Subcutaneous abdominal adipose tissue (tissue), 5 donors: ENCODE results near the gene HOXC12.
A peak's percentile ranks its signal among the peaks of the same experiment; 100 is the strongest.

Experiments
- H3K27ac ChIP-seq: one replicate; pipeline ENCODE4 v1.7.0; 2013; ENCODE audit warnings: low read depth, mild to moderate bottlenecking, inconsistent platforms, low read length, moderate library complexity
- H3K27me3 ChIP-seq, 5 donors: one replicate each; pipeline ENCODE4 v1.7.0; 2013; ENCODE audit warnings: low read length in 5 of 5, inconsistent platforms in 1 of 5; ENCODE audit not compliant: control insufficient read depth in 5 of 5, insufficient read depth in 4 of 5
- H3K36me3 ChIP-seq, 5 donors: one replicate each; pipeline ENCODE4 v1.7.0; 2013; ENCODE audit warnings: low read length in 5 of 5; ENCODE audit not compliant: control insufficient read depth in 5 of 5, insufficient read depth in 5 of 5
- H3K4me1 ChIP-seq, 5 donors: one replicate each; pipeline ENCODE4 v1.7.0; 2013; ENCODE audit warnings: low read length in 5 of 5, mild to moderate bottlenecking in 3 of 5, moderate library complexity in 1 of 5; ENCODE audit not compliant: control insufficient read depth in 5 of 5, insufficient read depth in 5 of 5
- H3K4me3 ChIP-seq, 5 donors: one replicate each; pipeline ENCODE4 v1.7.0; 2013; ENCODE audit warnings: low read length in 5 of 5, low read depth in 1 of 5
- H3K9ac ChIP-seq, 5 donors: one replicate each; pipeline ENCODE4 v1.7.0; 2013; ENCODE audit warnings: low read length in 5 of 5, mild to moderate bottlenecking in 4 of 5, moderate library complexity in 3 of 5
- H3K9me3 ChIP-seq, 5 donors: one replicate each; pipeline ENCODE4 v1.7.0; 2013; ENCODE audit warnings: low read length in 5 of 5; ENCODE audit not compliant: control insufficient read depth in 5 of 5
- donor health status: healthy.
- donor health status: healthy.
- donor health status: healthy.
- donor health status: healthy.
- donor health status: healthy.

Gene HOXC12

DNA sequence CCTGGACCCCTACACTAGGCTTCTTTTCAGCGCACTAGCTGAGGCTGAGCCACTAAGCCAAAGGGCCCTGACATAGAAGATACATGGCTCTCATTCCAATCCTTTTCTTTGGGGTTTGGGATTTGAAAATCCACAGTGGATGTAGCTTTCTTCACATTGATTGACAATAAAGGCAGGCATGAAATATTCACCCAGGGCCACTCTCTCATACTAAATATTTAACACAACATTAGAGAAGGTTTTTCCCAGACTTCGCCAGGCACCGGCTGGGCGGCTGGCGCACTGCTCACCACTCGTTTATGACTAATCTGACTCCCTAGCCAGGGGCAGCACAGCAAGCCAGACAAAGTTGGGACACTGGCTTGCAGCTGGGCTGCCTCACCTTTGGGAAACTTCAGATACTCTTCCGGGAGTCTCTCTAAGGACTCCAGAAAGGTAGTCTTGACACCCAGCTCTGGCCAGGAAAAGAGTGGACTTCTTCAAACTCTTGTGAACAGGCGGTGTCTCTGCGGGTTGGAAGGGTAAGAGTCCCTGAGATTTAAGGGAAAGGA lies 17.5 kb downstream of the HOXC12 start:
- peaks cover 0 to 26% (median 25%) of the 10 kb centered on the region in 5 donors for H3K4me1 ChIP-seq
- no peak overlapping the region for H3K27ac ChIP-seq
- no peak overlapping the region for H3K4me3 ChIP-seq
- H3K27me3 ChIP-seq: peaks cover 47 to 92% (median 75%) of the 10 kb centered on the region in 5 donors
- no peak overlapping the region for H3K9ac ChIP-seq
- no peaks in the 10 kb centered on the region for H3K36me3 ChIP-seq
- H3K9me3 ChIP-seq: peaks cover 0 to 4% (median 0%) of the 10 kb centered on the region in 5 donors

DNA sequence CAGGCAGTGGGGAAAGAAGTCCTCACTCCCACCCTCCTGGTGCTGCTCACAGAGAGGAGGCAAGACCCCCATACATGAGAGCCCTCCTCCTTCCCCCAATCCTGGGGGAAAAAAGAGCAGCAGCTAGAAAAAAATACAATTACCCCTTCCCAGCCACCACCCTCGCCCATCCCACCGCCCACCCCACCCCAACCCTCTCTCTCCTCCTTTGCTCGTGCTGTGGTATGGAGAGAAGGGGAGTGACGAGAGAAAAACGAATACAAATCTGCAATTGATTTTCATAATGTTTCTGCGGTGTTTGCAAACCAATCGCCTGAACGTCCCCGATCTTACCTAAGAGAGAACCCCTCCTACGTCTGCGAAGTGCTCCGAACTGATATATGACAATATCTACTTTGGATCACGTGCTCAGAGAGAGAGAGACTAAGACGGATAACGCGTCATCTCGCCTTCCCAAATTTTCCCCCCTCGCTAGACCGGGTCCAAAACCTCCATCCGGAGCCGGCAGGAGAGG lies 18.1 kb downstream of the HOXC12 start, which contains the start of gene HOXC11:
TSS of gene HOXC11 (plus strand) at position 405 of the 514 bp plus-strand sequence. CDS start 116 bp downstream, outside the sequence.
- Histone ChIP-seq H3K4me3 (peak within 1 kb of the TSS; percentile 19 to 59 (median 39)), H3K9ac (no peak within 1 kb of the TSS), H3K27me3 (peaks cover 49 to 92% (median 75%) of the 10 kb centered on the region in 5 donors)

DNA sequence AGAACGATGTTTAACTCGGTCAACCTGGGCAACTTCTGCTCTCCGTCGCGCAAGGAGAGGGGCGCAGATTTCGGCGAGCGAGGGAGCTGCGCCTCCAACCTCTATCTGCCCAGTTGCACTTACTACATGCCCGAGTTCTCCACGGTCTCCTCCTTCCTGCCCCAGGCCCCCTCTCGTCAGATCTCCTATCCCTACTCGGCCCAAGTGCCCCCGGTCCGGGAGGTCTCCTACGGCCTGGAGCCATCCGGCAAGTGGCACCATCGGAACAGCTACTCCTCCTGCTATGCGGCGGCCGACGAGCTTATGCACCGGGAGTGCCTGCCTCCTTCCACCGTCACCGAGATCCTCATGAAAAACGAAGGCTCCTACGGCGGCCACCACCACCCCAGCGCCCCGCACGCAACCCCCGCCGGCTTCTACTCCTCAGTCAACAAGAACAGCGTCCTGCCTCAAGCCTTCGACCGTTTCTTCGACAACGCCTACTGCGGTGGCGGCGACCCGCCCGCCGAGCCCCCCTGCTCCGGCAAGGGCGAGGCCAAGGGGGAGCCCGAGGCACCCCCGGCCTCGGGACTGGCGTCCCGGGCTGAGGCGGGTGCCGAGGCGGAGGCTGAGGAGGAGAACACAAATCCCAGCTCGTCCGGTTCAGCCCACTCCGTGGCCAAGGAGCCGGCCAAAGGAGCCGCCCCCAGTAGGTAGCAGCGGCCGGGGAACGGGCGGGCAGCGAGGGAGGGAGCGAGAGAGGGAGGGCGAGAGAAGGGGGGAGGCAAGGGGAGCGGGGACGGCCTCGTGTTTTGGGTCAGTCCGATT lies 18.7 kb downstream of the HOXC12 start:
- Histone ChIP-seq H3K27me3 (peaks cover 52 to 90% (median 73%) of the 10 kb centered on the region in 5 donors), H3K9ac (no peak overlapping the region), H3K4me3 (peak overlapping the region; percentile 19 to 59 (median 39)), H3K27ac (no peak overlapping the region), H3K4me1 (peaks cover 0 to 26% (median 25%) of the 10 kb centered on the region in 5 donors), H3K9me3 (peaks cover 0 to 4% (median 0%) of the 10 kb centered on the region in 5 donors), H3K36me3 (no peaks in the 10 kb centered on the region)

More for the DNA sequence above, 18.1 kb downstream of the HOXC12 start, which contains the start of gene HOXC11:
- Histone ChIP-seq H3K9me3 (peaks cover 0 to 4% (median 0%) of the 10 kb centered on the region in 5 donors), H3K4me1 (peaks cover 0 to 26% (median 25%) of the 10 kb centered on the region in 5 donors), H3K27ac (no peak within 1 kb of the TSS), H3K36me3 (no peaks in the 10 kb centered on the region)

DNA sequence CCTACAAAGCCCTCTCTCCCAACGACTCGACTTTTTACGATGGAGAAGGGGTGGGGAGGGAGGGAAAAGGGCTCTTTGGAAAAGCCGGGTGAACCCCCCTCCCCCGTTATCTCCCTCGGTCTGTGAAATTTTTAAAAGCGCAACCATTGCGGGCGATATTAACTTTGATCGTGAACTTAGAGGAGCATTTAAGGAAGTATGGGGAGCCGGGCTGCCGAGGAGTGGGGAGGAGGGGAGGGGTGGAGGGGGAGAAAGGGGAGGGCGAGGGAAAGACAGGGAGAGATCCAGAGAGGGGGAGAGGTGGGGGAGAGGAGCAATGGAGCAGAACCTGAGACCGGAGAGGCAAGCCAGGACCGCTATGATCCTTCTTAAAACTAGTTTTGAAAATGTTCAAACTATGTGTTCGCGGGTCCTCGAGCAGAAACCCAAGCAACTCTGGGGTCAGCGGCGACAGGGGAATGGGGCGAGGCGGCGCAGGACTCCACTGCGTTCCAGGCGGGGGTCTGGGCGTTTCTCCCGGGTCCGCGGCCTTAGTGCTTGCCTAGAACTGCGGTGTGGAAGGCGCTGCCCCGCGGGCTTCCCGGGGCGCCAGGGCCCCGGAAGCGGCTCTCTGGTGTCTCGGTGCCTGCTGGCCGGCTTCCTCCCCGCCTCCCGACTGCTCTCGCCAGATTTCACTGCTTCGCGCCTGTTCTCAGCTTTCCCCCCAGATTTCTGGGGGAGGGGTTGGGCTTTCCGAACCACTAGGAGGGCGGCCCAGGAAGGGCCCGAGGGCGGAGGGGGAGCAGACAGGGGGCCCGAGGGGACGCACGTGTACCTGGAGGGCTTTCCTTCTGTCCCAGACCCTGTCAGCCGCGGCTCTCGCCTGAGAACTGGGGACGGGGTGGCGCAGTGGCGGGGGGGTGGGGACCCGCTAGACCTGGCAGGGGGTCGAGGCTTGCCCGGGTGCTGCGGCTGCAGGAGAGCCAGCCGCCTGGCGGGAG lies 19.7 kb downstream of the HOXC12 start, which contains the start of gene HOTAIR:
TSS of gene HOTAIR (minus strand) at position 871 of the 980 bp plus-strand sequence.
- Histone ChIP-seq H3K27ac (no peak within 1 kb of the TSS), H3K4me1 (peaks cover 0 to 26% (median 25%) of the 10 kb centered on the region in 5 donors), H3K27me3 (peaks cover 46 to 90% (median 71%) of the 10 kb centered on the region in 5 donors), H3K9me3 (peaks cover 0 to 4% (median 0%) of the 10 kb centered on the region in 5 donors), H3K36me3 (no peaks in the 10 kb centered on the region), H3K9ac (peak within 1 kb of the TSS in 1 of 5 donors; percentile 59), H3K4me3 (peak within 1 kb of the TSS; percentile 39 to 66 (median 59))

DNA sequence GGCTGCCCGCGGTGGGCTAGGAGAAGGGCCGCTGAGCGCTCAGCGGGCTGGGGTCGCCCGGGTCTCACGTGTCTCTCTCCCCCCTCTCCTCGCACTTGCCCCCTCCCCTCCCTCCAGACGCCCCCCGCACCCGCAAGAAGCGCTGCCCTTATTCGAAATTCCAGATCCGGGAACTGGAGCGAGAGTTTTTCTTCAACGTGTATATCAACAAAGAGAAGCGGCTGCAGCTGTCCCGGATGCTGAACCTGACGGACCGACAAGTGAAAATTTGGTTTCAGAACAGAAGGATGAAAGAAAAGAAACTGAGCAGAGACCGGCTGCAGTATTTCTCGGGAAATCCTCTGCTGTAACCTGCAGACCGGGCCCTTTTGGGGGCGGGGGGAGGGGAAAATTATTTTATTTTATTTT lies 20.4 kb downstream of the HOXC12 start:
- H3K27me3 ChIP-seq: peaks cover 39 to 88% (median 70%) of the 10 kb centered on the region in 5 donors
- H3K36me3 ChIP-seq: no peaks in the 10 kb centered on the region
- H3K27ac ChIP-seq: no peak overlapping the region
- peak overlapping the region in 3 of 5 donors; percentile 39 to 66 (median 60) for H3K4me3 ChIP-seq
- H3K9me3 ChIP-seq: peaks cover 0 to 4% (median 0%) of the 10 kb centered on the region in 5 donors
- no peak overlapping the region for H3K9ac ChIP-seq
- peaks cover 0 to 26% (median 25%) of the 10 kb centered on the region in 5 donors for H3K4me1 ChIP-seq

DNA sequence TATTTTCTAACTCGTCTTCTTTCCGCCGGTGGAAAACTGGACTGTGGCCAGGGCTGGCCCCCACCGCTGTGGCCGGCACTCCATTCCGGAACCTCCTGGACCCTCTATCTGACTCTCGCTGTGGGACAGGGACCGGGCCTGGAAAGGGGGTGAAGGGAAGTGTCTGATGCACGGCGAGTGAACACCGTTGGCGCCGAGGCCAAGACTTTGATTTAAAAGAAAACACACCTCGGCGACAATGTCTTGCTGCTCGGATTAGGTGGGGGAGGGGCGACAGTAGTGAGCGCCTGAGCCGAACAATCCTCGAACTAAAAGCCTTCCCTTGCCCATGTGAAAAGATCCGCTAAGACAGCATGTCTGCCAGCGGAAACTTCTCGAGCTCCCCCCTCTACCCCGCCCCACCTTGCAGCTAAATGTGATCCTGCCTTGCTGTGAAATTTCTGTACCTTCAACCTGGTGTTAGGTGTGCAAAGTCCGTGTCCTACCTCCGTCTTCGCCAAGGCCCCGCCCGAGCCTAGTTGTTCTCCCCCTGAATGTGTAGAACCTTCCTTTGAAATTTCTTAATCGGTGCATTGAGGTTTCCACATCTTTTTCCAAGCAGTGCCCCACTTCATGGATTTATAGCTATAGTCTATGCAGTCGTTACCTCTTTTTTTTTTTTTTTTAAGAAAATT lies 20.9 kb downstream of the HOXC12 start:
- Histone ChIP-seq H3K9ac (no peak overlapping the region), H3K4me1 (peaks cover 0 to 26% (median 25%) of the 10 kb centered on the region in 5 donors), H3K36me3 (no peaks in the 10 kb centered on the region), H3K9me3 (peaks cover 0 to 4% (median 0%) of the 10 kb centered on the region in 5 donors), H3K27me3 (peaks cover 36 to 82% (median 68%) of the 10 kb centered on the region in 5 donors), H3K27ac (no peak overlapping the region), H3K4me3 (peak overlapping the region in 1 of 5 donors; percentile 66)

DNA sequence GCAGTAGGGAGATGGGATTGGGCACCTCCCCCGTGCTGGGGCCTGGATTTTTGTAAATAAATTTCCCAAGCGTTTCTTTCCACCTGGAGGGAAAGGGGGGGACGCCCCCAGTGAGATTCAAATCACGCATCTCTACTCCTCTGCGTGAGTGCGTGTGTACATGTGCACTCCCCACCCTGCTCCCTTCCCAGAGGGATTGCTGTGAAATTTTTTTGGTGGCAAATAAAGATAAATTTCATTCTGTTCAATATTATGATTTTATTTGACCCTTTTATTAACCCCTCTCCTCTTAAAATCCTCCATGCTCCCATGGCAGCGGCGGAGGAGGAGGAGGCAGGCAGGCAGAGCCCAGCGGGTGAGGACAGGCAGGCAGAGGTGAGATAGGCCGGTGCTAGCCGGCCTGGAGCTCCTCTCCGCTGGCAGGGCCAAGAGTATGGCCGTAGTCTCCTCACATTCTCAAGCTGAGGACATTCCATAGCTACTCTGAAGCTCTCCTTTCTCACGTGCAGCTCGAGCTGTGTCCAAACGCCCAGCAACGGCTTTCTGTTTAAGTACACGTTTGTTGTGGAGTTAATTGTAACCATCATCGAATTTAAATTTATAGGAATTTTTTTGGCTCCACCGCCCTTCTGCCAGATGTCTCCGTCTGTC lies 21.6 kb downstream of the HOXC12 start:
- Histone ChIP-seq H3K9me3 (peaks cover 0 to 4% (median 0%) of the 10 kb centered on the region in 5 donors), H3K36me3 (no peaks in the 10 kb centered on the region), H3K4me1 (peaks cover 0 to 26% (median 25%) of the 10 kb centered on the region in 5 donors), H3K9ac (no peak overlapping the region), H3K27me3 (peaks cover 34 to 80% (median 61%) of the 10 kb centered on the region in 5 donors), H3K27ac (no peak overlapping the region), H3K4me3 (no peak overlapping the region)

DNA sequence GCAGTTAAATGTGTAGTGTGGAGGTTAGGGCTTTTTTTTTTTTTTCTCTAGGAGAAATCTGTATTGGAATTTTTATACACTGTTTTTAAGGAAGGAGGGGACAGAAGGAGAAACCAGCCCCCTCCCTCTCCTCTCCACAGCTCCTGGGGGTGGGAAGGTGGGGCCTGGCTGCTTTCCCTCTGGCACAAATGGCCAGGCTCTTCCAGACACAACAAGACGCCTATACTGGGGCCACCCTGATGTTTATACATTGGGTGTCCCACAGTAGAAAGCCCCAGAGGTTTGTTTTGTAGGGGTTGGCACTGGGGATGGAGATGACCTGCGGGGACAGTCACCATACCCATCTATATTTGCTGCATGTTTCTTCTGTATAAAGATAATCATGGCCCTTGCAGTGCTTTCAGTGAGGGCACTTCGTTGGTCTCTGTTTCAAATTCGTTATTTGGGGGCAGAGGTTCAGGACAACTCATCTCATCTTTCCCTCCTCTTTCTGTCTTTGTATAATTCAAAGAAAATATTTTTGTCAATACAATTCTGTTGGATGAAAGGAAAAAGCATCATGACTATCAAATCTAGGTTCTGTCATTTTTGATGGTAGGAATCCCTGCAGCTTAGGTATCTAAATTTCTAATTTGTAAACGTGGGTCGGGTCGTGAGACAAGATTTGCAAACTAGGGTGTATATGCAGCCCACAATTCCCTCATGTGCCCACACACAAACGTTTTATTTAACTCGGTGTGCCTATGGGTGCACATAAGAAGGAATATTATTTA lies 22.3 kb downstream of the HOXC12 start:
- Histone ChIP-seq H3K27ac (no peak overlapping the region), H3K9me3 (peaks cover 0 to 4% (median 0%) of the 10 kb centered on the region in 5 donors), H3K9ac (no peak overlapping the region), H3K4me1 (peaks cover 0 to 26% (median 25%) of the 10 kb centered on the region in 5 donors), H3K4me3 (no peak overlapping the region), H3K36me3 (no peaks in the 10 kb centered on the region), H3K27me3 (peaks cover 29 to 78% (median 59%) of the 10 kb centered on the region in 5 donors)
